ENCODE measurements around the gene CTH.

GRCh38 chr1:70411360-70411844 lies 334 bp downstream of the CTH start:
- TF ChIP-seq CTCF (IDR thresholded peaks at IDR 0.05 in 4 of 5, conservative IDR thresholded peaks at IDR 0.05 in 1 of 5) (no peak), POLR2A (IDR thresholded peaks at IDR 0.05) (no peak)

All from gastrocnemius medialis (tissue), 4 donors.